ENCODE data around the gene CCNK.

Gene CCNK

DNA sequence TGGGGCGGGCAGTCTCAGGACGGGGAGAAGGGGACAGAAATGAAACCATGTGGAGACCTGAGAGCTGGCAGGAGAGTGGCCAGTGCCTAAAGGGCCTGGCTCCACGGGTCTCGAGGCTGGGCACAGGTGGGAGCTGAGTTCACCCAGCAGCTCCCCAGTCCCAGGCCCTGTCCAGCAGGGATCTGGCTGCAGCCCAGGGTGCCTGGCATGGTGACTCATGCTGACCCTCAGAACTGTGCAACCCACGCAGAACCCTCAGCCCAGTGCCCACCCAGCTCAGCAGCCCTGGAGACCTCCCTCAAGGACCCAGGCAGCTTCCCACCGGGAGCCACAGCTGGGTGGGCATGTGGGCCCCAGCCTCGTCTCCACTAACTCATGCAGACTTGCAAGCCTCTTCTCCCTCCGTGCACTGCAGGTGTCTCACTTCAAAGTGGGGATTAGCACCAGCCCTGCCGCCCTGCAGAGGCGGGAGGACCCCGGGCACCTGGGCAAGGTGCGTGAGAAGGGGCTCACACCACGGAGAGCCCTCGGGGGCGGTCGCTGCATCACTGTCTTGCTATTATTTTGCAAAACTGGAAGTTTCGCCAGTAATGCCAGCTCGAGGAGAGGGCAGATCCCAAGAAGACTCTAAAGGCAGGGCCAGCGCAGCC is 46.3 kb downstream of the CCNK start:
- TF ChIP-seq FOXP2 (optimal IDR thresholded peaks at IDR 0.05; ENCODE audit: control extremely low read depth, extremely low read length, insufficient read depth) (no peak), EZH2 (IDR thresholded peaks at IDR 0.05) (no peak), POLR2AphosphoS5 (IDR thresholded peaks at IDR 0.05; ENCODE audit: borderline replicate concordance, low read depth, low read length) (no peak)
- Histone ChIP-seq H3K27ac (no peak overlapping the region), H3K9me3 (ENCODE audit: low read depth, low read length) (no peaks in the 10 kb centered on the region), H3K4me3 (no peak overlapping the region), H3K36me3 (ENCODE audit: insufficient read depth, low read length) (no peaks in the 10 kb centered on the region), H3K9ac (ENCODE audit: insufficient read length) (no peak overlapping the region)
- no peak for DNase-seq (ENCODE audit: low read depth, low spot score)

DNA sequence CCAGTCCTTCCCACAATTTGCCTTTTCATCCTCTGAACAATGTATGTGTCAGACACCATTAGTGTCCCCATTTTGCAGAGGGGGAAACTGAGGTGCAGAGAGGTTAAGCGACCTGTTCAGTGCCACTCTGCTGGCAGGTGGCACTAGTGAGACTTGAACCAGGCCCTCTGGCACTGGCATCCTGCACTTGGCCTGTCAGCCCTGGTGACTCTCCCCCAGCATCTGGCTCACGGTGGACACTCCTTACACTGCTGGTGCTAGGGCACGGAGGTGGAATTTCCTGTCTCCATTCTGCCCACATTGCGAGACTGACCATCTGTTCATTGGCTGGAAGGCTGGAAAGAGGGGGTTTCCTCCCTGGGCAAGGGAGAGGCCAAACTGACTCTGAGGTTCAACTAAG is 48.7 kb downstream of the CCNK start:
- Histone ChIP-seq H3K9me3 (ENCODE audit: low read depth, low read length) (no peaks in the 10 kb centered on the region), H3K27ac (no peak overlapping the region), H3K9ac (ENCODE audit: insufficient read length) (no peak overlapping the region), H3K36me3 (ENCODE audit: insufficient read depth, low read length) (no peaks in the 10 kb centered on the region), H3K4me3 (no peak overlapping the region)
- DNase-seq (ENCODE audit: low read depth, low spot score) = no peak
- TF ChIP-seq EZH2 (IDR thresholded peaks at IDR 0.05) (no peak), POLR2AphosphoS5 (IDR thresholded peaks at IDR 0.05; ENCODE audit: borderline replicate concordance, low read depth, low read length) (no peak), FOXP2 (optimal IDR thresholded peaks at IDR 0.05; ENCODE audit: control extremely low read depth, extremely low read length, insufficient read depth) (no peak)

DNA sequence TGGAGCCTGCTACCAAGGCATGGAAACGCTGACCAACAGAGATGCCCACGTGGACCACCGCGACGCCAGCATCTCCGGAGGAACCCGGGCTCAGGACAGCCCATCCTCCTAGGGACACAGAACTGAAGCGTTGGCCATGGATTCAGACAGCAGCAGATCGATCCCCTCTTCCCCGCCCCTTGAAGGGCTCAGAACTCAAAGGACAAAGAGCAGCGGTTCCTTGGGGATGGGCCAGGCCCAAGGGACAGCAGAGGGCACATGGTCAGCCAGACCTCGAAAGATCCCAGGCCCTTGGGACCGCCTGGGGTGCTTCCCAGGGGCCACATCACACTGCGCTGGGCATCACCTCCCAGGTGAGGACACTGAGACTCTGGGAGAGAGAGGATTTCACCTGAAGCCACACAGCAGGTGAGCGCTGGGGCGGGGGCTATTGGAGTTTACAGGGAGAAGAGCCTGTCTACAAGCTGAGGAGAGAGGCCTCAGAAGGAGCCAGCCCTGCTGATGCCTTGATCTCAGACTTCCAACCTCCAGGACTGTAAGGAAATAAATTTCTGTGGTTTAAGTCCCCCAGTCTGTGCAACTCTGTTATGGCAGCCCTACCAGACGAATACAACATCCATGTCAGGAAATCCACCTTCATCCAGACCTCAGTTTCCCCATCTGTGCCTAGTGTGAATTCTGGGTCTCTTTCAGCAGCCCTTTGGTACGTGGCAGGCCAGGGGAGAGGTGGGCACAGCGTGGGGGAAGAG is 49.4 kb downstream of the CCNK start:
- H3K9ac ChIP-seq (ENCODE audit: insufficient read length) = no peak overlapping the region
- no peaks in the 10 kb centered on the region for H3K9me3 ChIP-seq (ENCODE audit: low read depth, low read length)
- no peak for DNase-seq (ENCODE audit: low read depth, low spot score)
- H3K4me3 ChIP-seq = no peak overlapping the region
- TF ChIP-seq FOXP2 (optimal IDR thresholded peaks at IDR 0.05; ENCODE audit: control extremely low read depth, extremely low read length, insufficient read depth) (no peak), POLR2AphosphoS5 (IDR thresholded peaks at IDR 0.05; ENCODE audit: borderline replicate concordance, low read depth, low read length) (no peak), EZH2 (IDR thresholded peaks at IDR 0.05) (no peak)
- no peak overlapping the region for H3K27ac ChIP-seq
- H3K36me3 ChIP-seq (ENCODE audit: insufficient read depth, low read length) = no peaks in the 10 kb centered on the region

DNA sequence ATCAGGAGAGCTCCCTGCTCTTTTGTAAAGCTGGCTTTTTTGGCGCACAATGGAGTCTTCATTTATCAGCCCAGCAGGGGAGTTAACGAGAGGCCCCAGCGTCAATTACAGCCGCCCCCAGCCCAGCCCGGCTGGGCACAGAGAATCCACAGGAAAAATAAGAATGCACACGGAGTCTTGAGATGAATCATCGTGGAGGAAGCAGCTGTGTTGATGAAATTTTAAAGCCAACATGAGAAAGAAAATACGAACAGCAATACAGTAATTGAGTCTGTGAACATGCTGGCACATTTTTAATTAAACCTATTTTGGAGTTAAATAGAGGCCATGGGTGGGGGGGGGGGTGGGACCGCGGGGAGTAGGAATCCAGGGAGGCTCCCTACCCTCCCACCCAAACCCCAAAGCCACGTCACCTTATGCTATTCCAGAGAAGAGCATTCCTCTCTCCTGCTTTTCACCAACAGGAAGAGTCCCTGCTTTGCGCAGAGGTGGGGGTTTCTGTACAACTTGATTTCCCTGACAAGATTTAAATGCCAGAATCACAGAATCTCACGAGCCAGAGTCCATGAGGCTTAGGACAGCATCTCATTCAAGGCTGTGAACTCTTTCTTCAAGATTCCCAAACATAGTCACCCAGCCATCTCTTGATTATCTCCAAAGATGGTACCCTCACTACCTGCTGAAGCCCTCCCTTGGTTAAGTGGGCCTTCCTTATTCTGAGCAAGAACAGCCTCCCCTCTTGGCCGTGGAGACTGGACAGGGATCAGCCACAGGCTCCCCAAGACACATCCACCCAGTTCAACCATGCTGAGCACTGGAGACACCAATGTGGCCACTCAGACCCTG is 50.3 kb downstream of the CCNK start:
- no peak for DNase-seq (ENCODE audit: low read depth, low spot score)
- H3K9ac ChIP-seq (ENCODE audit: insufficient read length) = no peak overlapping the region
- H3K4me3 ChIP-seq = no peak overlapping the region
- H3K36me3 ChIP-seq (ENCODE audit: insufficient read depth, low read length) = no peaks in the 10 kb centered on the region
- H3K27ac ChIP-seq = 0 out of 2 replicates have a peak overlapping the region, but pooled peaks have one; percentile 25
- no peaks in the 10 kb centered on the region for H3K9me3 ChIP-seq (ENCODE audit: low read depth, low read length)
- TF ChIP-seq EZH2 (IDR thresholded peaks at IDR 0.05) (no peak), POLR2AphosphoS5 (IDR thresholded peaks at IDR 0.05; ENCODE audit: borderline replicate concordance, low read depth, low read length) (no peak), FOXP2 (optimal IDR thresholded peaks at IDR 0.05; ENCODE audit: control extremely low read depth, extremely low read length, insufficient read depth) (no peak)

DNA sequence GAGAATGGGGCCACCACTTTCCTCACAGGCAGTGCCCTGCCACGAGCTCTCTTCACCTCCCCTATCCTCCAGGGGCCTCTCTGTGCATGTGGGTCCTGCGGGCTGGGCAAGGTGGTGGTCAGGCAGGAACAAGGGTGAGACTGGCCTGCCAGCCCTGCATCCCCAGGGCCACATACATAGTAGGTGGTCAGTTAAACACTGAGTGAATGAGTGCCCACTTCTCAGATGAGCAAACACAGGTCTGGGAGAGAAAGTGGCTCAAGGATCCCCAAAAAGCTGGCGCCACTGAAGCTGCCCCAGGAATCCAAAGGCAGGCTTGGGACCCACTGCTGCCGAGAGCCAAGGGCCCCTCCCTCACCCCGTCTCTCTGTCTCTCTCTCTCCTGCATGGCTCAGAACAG is 51.1 kb downstream of the CCNK start:
- DNase-seq (ENCODE audit: low read depth, low spot score) = no peak
- Histone ChIP-seq H3K4me3 (no peak overlapping the region), H3K27ac (no peak overlapping the region), H3K9me3 (ENCODE audit: low read depth, low read length) (no peaks in the 10 kb centered on the region), H3K36me3 (ENCODE audit: insufficient read depth, low read length) (no peaks in the 10 kb centered on the region), H3K9ac (ENCODE audit: insufficient read length) (no peak overlapping the region)
- no peak for TF ChIP-seq FOXP2 (optimal IDR thresholded peaks at IDR 0.05; ENCODE audit: control extremely low read depth, extremely low read length, insufficient read depth)
- no peak for TF ChIP-seq EZH2 (IDR thresholded peaks at IDR 0.05)
- TF ChIP-seq POLR2AphosphoS5 (IDR thresholded peaks at IDR 0.05; ENCODE audit: borderline replicate concordance, low read depth, low read length) = no peak

DNA sequence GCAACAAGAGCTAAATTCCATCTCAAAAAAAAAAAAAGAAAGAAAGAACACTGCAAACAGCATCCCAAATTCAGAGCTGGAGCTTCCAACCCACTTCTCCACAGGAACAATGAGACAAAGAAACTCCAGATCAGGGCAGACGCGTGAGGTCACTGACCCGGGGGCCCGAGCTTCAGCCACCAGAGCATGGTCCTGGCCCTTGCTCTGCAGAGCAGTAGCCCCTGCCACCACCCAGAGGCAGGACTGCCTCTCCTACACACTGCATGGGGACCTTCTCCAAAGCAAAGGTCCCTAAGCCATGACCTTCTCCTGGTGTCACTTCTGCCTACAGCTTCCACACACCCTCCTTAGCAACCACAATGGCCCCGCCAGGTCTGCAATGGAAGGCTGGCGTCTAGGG is 53.1 kb downstream of the CCNK start:
- TF ChIP-seq FOXP2 (optimal IDR thresholded peaks at IDR 0.05; ENCODE audit: control extremely low read depth, extremely low read length, insufficient read depth) = no peak
- Histone ChIP-seq H3K27ac (no peak overlapping the region), H3K9ac (ENCODE audit: insufficient read length) (no peak overlapping the region), H3K4me3 (no peak overlapping the region), H3K36me3 (ENCODE audit: insufficient read depth, low read length) (no peaks in the 10 kb centered on the region), H3K9me3 (ENCODE audit: low read depth, low read length) (no peaks in the 10 kb centered on the region)
- no peak for DNase-seq (ENCODE audit: low read depth, low spot score)

DNA sequence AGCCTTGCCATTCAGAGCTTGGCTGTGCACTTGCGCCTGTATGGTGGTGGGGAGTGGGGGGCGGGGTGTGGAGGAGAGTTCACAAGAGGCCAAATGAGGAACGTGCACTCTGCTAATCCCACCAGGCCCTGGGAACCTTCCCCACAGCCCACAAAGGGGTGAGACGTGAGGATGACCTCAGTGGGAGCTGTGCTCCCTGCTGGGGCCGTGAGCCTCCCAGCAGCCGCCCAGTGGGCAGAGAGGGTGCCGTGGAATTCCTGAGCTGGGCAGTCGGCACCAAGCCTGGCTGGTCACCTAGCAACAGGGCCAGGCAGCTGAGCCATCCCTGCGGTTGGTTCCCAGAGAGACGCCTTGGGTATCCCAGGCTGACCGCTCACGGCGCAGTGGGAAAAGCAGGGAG is 53.7 kb downstream of the CCNK start:
- DNase-seq (ENCODE audit: low read depth, low spot score) = no peak
- H3K9ac ChIP-seq (ENCODE audit: insufficient read length) = no peak overlapping the region

DNA sequence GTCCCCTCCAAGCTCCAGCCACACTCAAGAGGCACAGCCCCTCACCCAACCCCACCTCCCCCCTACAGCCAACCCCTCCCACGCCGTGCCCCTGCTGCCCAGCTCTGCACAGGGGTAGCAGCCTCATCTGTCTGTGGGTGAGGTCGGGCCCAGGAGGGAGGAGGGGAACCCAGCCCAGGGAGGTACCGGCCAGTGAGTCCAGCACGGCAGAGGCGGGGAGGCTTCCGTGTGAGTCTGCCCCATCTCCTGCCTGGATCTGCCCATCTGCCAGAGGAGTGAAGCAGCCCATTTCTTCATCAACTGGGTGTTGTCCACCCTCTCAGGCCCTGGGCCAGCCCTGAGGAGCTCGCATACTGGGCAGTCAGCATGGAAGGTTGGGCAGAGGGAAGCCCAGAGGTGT is 54.2 kb downstream of the CCNK start:
- Histone ChIP-seq H3K27ac (no peak overlapping the region), H3K9me3 (ENCODE audit: low read depth, low read length) (no peaks in the 10 kb centered on the region), H3K4me3 (no peak overlapping the region), H3K36me3 (ENCODE audit: insufficient read depth, low read length) (no peaks in the 10 kb centered on the region), H3K9ac (ENCODE audit: insufficient read length) (no peak overlapping the region)
- no peak for TF ChIP-seq FOXP2 (optimal IDR thresholded peaks at IDR 0.05; ENCODE audit: control extremely low read depth, extremely low read length, insufficient read depth)
- TF ChIP-seq EZH2 (IDR thresholded peaks at IDR 0.05) = no peak
- TF ChIP-seq POLR2AphosphoS5 (IDR thresholded peaks at IDR 0.05; ENCODE audit: borderline replicate concordance, low read depth, low read length) = no peak
- DNase-seq (ENCODE audit: low read depth, low spot score) = no peak

More for the DNA sequence above, 53.7 kb downstream of the CCNK start:
- H3K36me3 ChIP-seq (ENCODE audit: insufficient read depth, low read length) = no peaks in the 10 kb centered on the region
- no peaks in the 10 kb centered on the region for H3K9me3 ChIP-seq (ENCODE audit: low read depth, low read length)
- no peak overlapping the region for H3K27ac ChIP-seq
- no peak overlapping the region for H3K4me3 ChIP-seq
- TF ChIP-seq EZH2 (IDR thresholded peaks at IDR 0.05) (no peak), FOXP2 (optimal IDR thresholded peaks at IDR 0.05; ENCODE audit: control extremely low read depth, extremely low read length, insufficient read depth) (no peak), POLR2AphosphoS5 (IDR thresholded peaks at IDR 0.05; ENCODE audit: borderline replicate concordance, low read depth, low read length) (no peak)
